ENCODE measurements around the gene XPR1.

- TF ChIP-seq REST (IDR thresholded peaks at IDR 0.05; ENCODE audit: low read depth) = peak; percentile 52; the same call in 1 of the 2 replicates
- TF ChIP-seq MAX (IDR thresholded peaks at IDR 0.05) = no peak
- TF ChIP-seq USF1 (IDR thresholded peaks at IDR 0.05) = no peak
- TF ChIP-seq YY1 (IDR thresholded peaks at IDR 0.05; ENCODE audit: low read depth) = no peak
- TF ChIP-seq RAD21 (IDR thresholded peaks at IDR 0.05; ENCODE audit: low read depth) = no peak
- TF ChIP-seq EP300 (IDR thresholded peaks at IDR 0.05; ENCODE audit: borderline replicate concordance) = no peak
- TF ChIP-seq CREB1 (IDR thresholded peaks at IDR 0.05; ENCODE audit: low read depth) = no peak
These were observed 1.5 kb downstream of the XPR1 start for GRCh38 chr1:180633057-180634056.

Measured in Ishikawa (cell line).